ENCODE results near the gene TNFAIP8L1.

DNA sequence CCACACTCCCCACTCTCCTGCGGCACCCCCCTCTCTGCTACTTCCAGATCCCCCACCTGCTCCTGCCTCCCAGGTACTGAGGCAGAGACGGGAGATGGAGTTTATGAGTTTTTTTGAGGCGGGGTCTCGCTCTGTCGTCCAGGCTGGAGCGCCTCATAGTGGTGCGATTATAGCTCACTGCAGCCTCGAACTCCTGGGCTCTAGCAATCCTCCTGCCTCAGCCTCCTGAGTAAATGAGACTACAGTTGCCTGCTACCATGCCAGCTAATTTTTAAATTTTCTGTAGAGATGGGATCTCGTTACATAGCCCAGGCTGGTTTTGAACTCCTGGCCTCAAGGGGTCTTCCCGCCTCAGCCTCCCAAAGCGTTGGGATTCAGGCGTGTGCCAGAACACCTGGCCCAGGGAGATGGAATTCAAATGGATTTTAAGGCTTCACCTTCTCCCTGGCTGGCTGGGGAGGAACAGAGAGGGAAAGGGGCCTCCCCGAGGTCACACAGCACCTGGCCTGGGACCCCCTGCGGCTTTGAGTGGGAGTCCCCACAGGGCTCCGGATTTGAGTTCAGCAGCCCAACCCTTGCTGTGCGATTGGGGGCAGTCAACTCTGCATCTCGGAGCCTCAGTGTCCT lies 19.5 kb upstream of the TNFAIP8L1 start:
- TF ChIP-seq, protein P1, sequence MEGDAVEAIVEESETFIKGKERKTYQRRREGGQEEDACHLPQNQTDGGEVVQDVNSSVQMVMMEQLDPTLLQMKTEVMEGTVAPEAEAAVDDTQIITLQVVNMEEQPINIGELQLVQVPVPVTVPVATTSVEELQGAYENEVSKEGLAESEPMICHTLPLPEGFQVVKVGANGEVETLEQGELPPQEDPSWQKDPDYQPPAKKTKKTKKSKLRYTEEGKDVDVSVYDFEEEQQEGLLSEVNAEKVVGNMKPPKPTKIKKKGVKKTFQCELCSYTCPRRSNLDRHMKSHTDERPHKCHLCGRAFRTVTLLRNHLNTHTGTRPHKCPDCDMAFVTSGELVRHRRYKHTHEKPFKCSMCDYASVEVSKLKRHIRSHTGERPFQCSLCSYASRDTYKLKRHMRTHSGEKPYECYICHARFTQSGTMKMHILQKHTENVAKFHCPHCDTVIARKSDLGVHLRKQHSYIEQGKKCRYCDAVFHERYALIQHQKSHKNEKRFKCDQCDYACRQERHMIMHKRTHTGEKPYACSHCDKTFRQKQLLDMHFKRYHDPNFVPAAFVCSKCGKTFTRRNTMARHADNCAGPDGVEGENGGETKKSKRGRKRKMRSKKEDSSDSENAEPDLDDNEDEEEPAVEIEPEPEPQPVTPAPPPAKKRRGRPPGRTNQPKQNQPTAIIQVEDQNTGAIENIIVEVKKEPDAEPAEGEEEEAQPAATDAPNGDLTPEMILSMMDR (conservative IDR thresholded peaks at IDR 0.05; ENCODE audit: low read length), result no peak
- TF ChIP-seq EZH2phosphoT487 (IDR thresholded peaks at IDR 0.05; ENCODE audit: borderline replicate concordance), result no peak

All from Loucy (cell line).